ENCODE data around the gene IPP. TPM values are rescaled to one million over a fixed set of nuclear protein-coding genes. Genes with fewer than 3 reads are reported as not detected.

IPP gene
- total RNA-seq, 1 donor from 2014 or later, result 19.3 TPM

DNA sequence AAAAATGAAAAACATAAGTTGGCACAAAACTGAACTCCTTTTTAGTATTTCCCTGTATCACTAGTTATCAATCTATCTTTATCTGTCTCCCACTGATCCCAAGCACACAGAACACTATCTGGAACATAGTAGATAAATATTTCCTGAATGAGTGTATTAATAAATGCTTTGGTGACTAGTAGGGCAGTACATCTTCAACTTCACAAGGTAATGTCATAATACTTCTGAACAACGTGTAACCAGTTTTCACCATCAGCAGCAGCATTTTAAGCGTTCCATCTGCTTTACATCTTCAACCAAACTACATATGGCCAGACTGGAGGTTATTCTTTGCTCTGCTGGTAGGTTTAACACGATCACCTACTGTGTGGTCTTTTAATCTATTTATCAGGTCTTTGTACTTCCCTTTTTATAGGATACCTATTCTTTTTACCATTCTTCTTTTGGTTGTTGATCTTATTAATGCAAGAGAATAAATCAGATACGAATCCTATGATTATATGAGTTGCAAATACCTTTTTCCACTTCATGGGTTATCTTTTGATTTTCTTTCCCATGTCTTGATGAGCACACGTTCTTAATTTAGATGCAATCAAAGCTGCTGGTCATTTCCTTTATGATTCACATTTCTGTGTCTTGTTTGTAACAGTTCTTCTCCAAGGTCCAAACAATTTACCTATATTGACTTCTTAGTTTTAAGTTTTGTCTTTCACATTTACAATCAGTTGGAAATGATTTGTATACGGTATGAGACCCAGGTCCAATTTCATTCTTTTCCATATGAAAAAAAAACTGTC, 80.4 kb downstream of the IPP start:
- Histone ChIP-seq H3K4me1 (peaks cover 95% of the 10 kb centered on the region), H3K27ac (replicated peaks) (no peak overlapping the region), H3K36me3 (no peaks in the 10 kb centered on the region), H3K27me3 (ENCODE audit: low read depth) (no peaks in the 10 kb centered on the region), H3K4me3 (no peak overlapping the region), H3K9me3 (replicated peaks) (no peaks in the 10 kb centered on the region)
- intact Hi-C loops (cut with micrococcal nuclease), result no loop called here
- TF ChIP-seq CTCF (IDR thresholded peaks at IDR 0.05; ENCODE audit: borderline replicate concordance), result no peak
- no peak for DNase-seq

DNA sequence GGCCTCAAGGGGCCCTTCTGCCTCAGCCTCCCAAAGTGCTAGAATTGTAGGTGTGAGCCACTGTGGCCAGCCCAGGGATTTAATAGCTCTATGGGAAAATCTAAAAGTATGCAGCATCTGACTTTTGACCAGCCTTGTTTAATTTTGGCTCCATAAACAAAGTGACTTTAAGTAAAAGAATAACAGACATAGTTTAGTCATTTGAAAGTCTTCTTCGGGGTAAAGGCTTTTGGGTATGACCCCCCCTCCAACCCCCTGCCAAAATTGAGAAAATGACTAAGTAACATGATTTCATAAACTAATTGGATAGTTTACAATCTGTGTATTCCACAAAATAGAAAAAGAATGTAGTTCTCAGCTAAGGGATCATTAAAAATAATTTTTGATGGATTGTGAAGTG, 81.1 kb downstream of the IPP start:
- Histone ChIP-seq H3K27ac (replicated peaks) (no peak overlapping the region), H3K36me3 (no peaks in the 10 kb centered on the region), H3K27me3 (ENCODE audit: low read depth) (no peaks in the 10 kb centered on the region), H3K4me3 (no peak overlapping the region), H3K9me3 (replicated peaks) (no peaks in the 10 kb centered on the region), H3K4me1 (peaks cover 88% of the 10 kb centered on the region)
- no peak for TF ChIP-seq CTCF (IDR thresholded peaks at IDR 0.05; ENCODE audit: borderline replicate concordance)
- intact Hi-C loops (cut with micrococcal nuclease), result no loop called here
- DNase-seq, result no peak

DNA sequence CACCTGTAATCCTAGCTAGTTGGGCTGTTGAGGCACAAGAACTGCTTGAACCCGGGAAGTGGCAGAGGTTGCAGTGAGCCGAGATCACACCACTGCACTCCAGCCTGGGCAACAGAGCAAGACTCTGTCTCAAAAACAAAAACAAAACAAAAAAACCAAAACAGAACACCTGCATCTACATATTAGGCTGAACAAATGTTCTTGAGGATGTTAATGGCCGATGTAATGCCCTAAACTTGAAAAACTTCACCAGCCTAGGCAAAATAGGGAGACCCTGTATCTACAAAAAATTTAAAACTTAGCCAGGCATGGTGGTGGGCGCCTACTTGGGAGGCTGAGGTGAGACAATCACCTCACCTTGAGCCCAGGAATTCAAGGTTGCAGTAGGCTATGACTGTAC, 81.9 kb downstream of the IPP start:
- no peaks in the 10 kb centered on the region for H3K36me3 ChIP-seq
- no peaks in the 10 kb centered on the region for H3K9me3 ChIP-seq (replicated peaks)
- H3K27me3 ChIP-seq (ENCODE audit: low read depth), result no peaks in the 10 kb centered on the region
- intact Hi-C loops (cut with micrococcal nuclease), result no loop called here
- H3K4me1 ChIP-seq, result peaks cover 82% of the 10 kb centered on the region
- DNase-seq, result no peak
- H3K4me3 ChIP-seq, result no peak overlapping the region
- no peak overlapping the region for H3K27ac ChIP-seq (replicated peaks)
- TF ChIP-seq CTCF (IDR thresholded peaks at IDR 0.05; ENCODE audit: borderline replicate concordance), result no peak

DNA sequence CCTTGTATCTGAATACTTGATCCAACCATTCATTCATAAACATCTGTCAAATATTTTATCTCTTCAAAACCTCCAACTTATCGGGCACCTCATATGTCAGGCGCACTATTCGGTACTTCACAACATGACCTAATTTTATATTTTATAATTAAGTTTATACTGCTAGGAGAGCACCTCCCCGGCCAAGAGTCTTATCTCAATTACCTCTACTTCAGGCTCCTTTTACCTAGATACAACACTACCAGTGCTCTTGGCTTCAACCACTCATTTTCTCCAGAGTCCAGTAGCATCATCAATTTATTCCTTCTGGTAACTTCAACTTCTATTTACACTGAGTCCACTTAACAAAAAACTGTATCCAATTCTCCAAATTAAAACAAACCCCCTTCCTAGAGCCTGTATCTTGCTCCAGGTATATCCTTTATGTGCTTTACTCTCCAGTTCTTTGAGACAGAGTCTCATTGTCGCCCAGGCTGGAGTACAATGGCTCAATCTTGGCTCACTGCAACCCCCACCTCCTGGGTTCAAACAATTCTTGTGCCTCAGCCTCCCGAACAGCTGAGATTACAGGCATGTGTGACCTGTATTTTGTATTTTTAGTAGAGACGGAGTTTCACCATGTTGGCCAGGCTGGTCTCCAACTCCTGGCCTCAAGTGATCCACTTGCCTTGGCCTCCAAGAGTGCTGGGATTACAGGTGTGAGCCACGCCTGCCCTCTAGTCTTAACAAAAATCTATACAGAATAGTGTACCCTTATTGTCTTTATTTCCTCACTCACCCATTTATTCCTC, 82.9 kb downstream of the IPP start:
- Histone ChIP-seq H3K4me1 (peaks cover 82% of the 10 kb centered on the region), H3K36me3 (no peaks in the 10 kb centered on the region), H3K27me3 (ENCODE audit: low read depth) (no peaks in the 10 kb centered on the region), H3K27ac (replicated peaks) (peak overlapping the region; percentile 0), H3K9me3 (replicated peaks) (no peaks in the 10 kb centered on the region), H3K4me3 (no peak overlapping the region)
- no peak for DNase-seq
- intact Hi-C loops (cut with micrococcal nuclease), result no loop called here
- TF ChIP-seq CTCF (IDR thresholded peaks at IDR 0.05; ENCODE audit: borderline replicate concordance), result no peak

- peak overlapping the region; percentile 10 for H3K27ac ChIP-seq (replicated peaks)
- H3K4me1 ChIP-seq, result peaks cover 80% of the 10 kb centered on the region
- H3K9me3 ChIP-seq (replicated peaks), result no peaks in the 10 kb centered on the region
- no peaks in the 10 kb centered on the region for H3K27me3 ChIP-seq (ENCODE audit: low read depth)
- intact Hi-C loops (cut with micrococcal nuclease), result no loop called here
- H3K36me3 ChIP-seq, result no peaks in the 10 kb centered on the region
- no peak for DNase-seq
- no peak for TF ChIP-seq CTCF (IDR thresholded peaks at IDR 0.05; ENCODE audit: borderline replicate concordance)
- H3K4me3 ChIP-seq, result no peak overlapping the region
These were observed 83.6 kb downstream of the IPP start for GRCh38 chr1:45666836-45667235.
